Stimulated activated CD4-positive, alpha-beta T cell treated with anti-CD3 and anti-CD28 coated beads, Interleukin-1b, Interleukin-23, amount 100 ng/mL, for 48 hours (primary cell): ENCODE measurements around the gene NPRL2.
A peak's percentile ranks its signal among the peaks of the same experiment; 100 is the strongest.
"Not testable (repeated sequence)": the region's sequence is repeated elsewhere in the genome, so short reads cannot be mapped to it uniquely, and the experiment has no call there.

Experiments used
- DNase-seq: peaks from one replicate; pipeline ENCODE4 v3.0.0-alpha.2; 2020

NPRL2 gene

DNA sequence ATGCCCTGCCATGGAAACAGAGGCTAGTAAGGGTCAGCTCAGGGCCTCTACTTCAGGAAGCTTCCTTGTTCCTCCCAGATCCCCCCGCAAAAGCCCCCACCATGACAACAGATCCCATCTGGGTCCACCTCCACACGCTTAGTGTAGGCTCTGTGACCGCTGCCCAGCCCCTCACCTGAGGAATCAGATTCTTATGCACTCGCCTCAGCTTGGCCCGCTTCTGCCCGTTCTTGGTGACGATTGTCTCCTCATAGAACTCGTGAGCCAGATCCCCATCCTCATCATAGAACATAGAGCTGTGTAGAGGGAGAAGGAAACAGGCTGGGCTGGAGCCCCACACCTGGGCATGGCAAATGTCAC lies 24.4 kb downstream of the NPRL2 start:
- DNase-seq: no peak

GRCh38 chr3:50325497-50326181 lies 24.9 kb downstream of the NPRL2 start:
- DNase-seq: no peak

GRCh38 chr3:50325113-50325480 lies 25.5 kb downstream of the NPRL2 start:
- no peak for DNase-seq

GRCh38 chr3:50324351-50325112 lies 26.0 kb downstream of the NPRL2 start:
- DNase-seq: peak; percentile 54

DNA sequence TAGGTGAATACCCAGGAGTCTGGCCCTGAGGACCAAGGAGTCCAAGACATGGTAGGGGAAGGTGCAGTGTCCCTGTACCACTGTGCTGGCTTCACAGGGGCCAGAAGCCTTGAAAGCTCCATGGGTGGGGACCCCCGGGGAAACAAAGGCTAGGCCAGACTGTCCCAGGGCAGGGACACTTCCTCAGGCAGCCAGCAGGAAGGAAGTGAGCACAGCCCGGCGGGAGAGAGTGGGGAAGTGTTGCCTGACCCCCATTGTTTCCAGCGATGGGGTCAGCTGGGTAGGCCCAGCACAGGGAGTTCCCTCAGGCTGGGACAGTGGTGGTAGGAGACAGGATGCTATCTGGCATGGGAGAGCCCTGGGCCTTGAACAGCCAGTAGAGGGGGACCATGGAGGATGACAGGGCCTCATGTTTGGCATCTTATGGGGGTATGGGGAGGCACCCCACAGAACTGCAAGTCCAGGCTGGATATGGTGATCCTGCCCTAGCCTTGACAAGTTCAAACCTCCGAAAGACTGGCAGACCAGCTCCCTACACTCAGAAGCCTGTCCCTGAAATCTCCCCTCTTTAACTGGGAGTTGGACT lies 26.9 kb downstream of the NPRL2 start:
- DNase-seq: no peak

GRCh38 chr3:50323092-50323600 lies 27.4 kb downstream of the NPRL2 start:
- DNase-seq: no peak

- DNase-seq: no peak
These were observed 28.0 kb downstream of the NPRL2 start, which contains the start of gene HYAL2 for GRCh38 chr3:50322386-50323091. TSS of gene HYAL2 (minus strand) at chr3:50322745. CDS start at chr3:50320489, 2,256 bp downstream.

DNA sequence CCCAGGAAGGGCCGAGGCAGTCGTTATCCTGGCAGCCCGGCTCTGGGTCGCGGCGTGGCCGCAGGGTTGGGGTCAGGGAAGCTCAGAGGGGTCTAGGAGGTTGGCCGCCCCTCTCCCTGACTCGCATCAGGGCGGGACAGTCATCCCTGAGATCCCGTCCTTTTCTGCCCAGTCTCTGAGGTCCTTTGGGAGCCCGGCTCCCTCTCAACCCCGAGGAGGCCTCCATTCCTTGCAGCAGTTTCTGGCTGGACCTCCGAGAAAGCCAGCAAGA lies 28.5 kb downstream of the NPRL2 start:
- no peak for DNase-seq

- peak; percentile 82 for DNase-seq
These were observed 29.1 kb downstream of the NPRL2 start for GRCh38 chr3:50321336-50322114.

- peak; percentile 42 for DNase-seq
These were observed 29.7 kb downstream of the NPRL2 start for GRCh38 chr3:50320853-50321335.

DNA sequence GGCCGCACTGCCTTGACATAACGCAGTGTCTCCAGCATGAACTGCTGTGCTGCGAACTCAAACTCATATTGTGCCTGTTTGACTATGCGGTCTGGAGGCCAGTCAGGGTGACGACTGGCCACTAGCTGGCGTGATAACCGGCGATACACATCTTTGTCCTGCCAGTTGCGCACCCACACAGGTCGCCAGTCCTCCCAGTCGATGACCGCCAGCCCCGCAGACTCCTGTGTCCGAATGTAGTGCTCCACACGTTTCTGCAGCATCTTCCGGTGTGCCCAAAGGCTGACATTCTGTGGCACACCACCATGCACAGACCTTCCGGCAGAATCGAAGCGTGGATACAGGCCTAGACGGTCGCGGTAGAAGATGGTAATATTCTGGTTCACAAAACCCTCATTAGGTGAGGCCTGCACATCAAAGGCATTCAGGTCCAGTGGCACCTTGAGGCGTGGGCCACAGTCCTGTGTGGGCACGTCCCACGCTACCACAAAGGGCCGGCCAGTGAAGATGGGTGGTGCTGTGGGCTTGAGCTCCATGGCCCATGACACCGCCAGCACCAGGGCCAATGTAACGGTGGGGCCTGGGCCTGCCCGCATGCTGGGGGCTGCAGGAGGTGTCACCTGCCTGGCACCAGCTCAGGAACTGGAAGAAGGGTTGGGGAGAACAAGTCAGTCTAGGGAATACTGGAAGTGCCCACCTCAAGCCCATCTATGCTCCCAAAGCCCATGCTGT lies 30.5 kb downstream of the NPRL2 start:
- DNase-seq: no peak

DNA sequence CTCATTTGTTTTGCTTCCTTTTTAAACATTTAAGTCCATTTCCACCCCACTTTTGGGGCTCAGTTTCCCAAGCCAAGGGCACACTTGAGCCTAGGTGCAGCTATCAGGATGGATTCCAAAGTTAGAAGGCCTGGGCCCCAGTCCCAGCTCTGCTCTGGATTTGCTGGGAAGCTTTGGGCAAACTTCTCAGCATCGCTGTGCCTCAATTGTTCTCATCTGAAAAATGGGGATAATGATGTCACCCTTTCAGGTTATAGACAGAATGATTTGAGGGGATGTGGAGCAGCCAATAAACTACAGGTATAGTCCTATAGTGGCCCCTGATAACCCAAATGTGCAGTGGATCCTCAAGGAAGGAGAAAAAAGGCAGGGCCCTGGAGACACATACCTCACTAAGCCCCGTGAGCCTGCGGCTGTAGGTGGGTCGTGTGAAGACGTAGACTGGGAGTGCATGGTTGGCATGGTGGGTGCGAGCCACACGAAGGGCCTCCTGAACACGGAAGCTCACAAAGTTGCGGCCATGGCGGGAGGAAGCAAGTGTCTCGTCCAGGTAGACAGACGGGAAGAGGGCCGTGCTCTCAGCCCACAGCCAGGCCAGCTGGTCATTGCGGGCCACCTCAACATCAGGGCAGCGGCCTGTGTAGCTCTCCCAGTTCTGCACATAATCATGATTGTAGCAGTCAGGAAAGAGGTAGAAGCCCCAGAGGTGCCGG lies 31.2 kb downstream of the NPRL2 start:
- DNase-seq: no peak

DNA sequence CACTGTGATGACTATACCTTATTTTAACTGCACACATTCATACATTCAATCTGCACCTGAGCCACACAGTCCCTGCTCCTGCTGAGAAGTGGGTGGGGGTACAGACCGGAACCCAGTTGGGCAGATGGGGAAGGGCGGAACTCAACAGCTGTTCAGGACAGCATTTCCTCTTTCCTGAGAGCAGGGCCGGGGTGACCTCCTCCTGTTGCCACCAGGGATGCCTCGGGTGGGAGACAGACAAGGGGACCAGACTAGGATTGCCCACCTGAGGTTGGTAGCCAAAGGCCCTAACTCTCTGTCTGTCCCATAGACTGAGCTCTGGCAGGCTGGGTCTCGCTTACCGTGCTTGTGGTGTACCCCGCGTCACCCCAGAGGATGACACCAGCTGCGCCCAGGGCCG lies 32.0 kb downstream of the NPRL2 start:
- DNase-seq: no peak

- no peak for DNase-seq
These were observed 32.4 kb downstream of the NPRL2 start for GRCh38 chr3:50318163-50318562.

DNA sequence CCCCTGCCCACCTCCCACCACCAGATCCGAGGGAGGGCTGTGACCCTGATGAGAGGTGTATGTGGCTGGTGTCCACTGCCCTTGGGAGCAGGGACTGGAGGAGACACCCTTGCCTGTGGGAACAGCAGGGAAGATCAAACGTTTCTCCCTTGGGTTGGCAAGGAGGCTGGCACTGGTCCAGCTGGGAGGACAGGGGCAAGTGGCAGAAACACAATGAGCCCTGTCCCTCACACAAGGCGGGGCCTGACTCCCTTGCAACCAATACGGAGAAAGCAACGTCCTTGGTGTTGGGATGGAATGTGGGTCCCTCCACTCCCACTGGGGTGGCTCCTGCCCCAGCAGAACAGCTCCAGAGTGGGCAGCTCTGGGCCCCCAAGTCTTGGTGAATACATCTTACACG lies 33.3 kb downstream of the NPRL2 start:
- no peak for DNase-seq

DNA sequence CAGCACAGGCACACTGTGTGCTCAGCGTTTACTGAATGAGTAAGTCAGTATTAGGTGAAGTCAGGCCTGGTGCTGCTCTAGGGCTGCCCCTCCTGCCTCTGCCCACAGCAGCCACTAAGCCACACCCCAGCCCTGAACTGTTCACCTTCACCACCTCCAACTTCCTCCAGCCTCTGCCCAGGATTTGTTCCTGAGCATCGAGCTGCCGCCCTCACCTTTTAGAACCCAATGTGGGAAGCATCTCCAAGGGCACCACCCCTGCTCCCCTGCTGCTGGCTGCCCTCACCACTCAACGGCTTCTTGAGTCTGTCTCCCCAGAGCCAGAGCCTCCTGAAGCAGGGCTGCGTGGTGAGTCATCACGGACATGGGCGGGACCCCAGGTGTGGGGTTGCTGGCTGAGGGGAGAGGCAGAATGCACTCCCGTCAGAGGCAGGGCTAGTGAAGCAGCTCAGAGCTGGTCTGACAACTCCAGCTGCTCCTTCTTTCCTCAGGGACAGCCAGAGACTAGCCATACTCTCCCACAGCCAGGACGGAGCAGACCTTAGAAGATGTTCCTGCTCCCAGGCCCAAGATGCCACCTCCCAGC lies 33.8 kb downstream of the NPRL2 start:
- DNase-seq: peak; percentile 46

GRCh38 chr3:50314816-50315215 lies 35.8 kb downstream of the NPRL2 start:
- no peak for DNase-seq

GRCh38 chr3:50314342-50314741 lies 36.2 kb downstream of the NPRL2 start:
- DNase-seq: no peak

GRCh38 chr3:50312041-50312440 lies 38.5 kb downstream of the NPRL2 start:
- not testable (repeated sequence) for DNase-seq

GRCh38 chr3:50304601-50305000 lies 46.0 kb downstream of the NPRL2 start:
- peak; percentile 43 for DNase-seq
